Measurements from ENCODE around the gene ELL3.
"Not testable (repeated sequence)": the region's sequence is repeated elsewhere in the genome, so short reads cannot be mapped to it uniquely, and the experiment has no call there.

Gene ELL3

DNA sequence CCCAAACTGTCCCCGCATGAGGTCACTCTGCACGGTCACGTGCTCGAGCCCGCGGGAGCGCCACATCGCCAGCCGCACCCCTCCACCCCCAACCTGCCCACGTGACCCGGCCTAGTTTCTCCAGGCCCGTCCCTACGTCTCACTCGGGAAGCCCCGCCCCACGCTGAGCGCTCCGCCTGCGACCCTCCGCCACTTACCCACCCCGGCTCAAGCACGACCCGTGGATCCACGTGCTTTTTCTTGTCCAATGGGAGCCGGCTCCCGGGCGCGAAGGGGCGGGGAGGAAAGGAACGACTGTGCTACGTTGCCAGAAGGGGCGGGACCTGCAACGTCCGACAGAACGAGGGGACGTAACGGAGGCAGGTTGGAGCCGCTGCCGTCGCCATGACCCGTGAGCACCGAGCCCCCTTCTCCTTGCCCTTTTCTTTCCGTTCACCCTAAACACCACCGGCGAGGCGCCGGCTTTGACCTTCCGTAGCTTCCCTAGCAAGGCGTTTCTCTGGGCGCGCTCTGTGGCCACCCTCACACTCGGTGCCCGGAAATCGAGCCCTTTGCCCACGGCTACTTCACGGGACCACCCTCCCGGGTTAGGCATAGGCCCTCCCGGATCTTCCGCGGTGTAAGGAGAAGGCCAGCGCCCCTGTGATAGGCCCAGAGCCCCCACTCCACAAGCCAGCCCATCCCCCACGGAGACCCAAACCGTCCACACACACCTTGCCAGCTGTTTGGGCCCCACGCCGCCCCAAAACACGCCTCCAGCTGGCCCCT, 15.4 kb upstream of the ELL3 start, which contains the start of gene SERF2:
SERF2 (plus strand) TSS at position 328 of the 768 bp plus-strand sequence; CDS start at position 385, 57 bp downstream.
- peak; percentile 100 for DNase-seq (ENCODE audit: low spot score)

DNA sequence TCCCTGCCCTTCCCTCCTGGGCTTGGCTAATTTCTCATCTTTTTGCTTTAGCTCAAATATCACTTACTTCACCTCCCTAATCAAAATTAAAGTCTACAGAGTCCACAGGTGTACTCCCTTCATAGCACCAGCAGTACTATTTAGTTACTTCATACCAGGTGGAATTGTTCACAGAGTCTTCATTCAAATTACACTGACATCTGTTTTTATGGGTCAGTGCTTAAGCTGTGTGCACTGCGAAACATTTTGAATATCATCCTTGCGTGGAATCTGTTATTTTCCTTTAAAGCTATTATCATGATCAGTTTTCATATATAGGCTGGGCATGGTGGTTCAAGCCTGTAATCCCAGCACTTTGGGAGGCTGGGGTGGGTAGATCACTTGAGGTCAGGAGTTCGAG, 12.6 kb upstream of the ELL3 start:
- no peak for DNase-seq (ENCODE audit: low spot score)

DNA sequence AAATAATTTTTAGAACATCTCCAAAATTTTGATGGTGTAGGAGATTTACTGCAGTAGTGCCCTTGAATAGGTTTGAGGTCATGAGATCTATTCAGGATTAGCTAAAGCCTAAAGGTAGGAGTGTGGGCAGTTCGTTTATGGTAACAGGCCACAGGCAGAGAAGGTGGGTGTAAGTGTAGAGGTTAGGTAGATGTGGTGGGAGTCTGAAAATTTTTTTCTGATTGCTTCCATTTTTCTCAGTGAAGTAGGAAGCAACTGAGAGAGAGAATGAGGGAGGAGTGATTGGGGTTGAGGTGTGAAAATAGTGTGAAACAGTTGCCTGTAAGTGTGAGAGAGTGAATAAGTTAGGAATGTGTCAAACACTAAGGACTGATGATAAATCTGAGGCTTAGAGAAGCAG, 2.2 kb upstream of the ELL3 start:
- no peak for DNase-seq (ENCODE audit: low spot score)

DNA sequence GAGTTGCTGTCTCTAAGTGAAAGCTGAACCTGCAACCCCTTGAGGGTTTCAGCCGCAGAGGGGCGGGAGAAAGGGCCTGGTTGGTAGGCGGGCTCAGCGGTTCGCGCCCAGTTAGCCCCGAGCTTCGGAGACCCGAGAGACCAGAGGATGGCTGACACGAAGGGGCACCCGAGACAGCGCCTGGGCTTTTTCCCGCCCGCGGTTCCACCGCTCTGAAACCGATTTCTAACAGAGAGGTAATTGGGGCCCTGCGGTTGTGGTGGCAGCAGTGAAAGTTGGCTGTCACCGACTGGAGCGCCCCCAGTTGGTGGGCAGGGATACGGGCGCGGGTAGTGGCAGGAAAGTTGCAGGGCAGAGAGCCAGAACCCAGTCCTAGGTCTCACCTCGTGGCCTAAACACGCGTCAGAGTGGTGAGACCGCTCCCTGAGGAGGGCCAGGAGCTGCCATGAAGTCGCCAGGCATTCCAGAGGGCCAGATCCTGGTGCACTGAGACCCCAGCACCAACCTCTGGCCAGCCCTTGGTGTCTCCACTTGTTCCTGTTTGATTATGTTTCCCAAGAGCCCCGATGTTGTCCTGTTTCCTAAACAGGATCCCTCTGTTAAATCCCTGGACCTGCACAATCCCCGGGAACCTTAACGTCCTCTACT, 625 bp upstream of the ELL3 start:
- DNase-seq (ENCODE audit: low spot score): peak; percentile 86

DNA sequence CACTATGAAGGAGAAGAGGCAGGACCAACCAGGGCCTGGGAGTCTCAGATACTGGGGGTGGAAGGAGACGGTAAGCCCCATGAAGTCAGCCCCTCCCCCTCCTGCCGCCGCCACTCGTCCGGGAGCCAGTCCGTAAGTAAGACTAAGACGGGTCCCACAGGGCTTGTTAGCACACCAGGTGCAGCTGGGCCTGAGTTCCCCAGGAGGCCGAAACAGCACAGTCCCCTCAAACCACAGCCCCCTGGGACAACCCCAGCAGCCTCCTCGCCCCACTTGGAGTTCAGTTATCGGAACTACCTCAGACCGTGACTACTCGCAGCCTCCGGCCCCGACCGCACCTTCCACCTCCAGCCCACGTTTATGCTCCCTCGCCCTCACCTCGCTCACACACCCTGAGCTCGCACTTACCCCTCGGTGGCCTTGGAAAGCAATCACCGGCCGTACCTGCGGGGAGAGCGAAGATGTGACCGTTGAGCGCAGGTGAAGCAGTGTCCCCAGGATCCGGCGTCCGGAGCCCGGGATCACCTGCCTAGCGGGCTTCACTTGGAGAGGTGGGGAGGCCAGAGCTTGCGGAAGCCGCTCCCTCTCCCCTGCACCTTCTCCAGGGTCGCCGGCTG, 557 bp downstream of the ELL3 start:
- DNase-seq (ENCODE audit: low spot score): peak; percentile 40

DNA sequence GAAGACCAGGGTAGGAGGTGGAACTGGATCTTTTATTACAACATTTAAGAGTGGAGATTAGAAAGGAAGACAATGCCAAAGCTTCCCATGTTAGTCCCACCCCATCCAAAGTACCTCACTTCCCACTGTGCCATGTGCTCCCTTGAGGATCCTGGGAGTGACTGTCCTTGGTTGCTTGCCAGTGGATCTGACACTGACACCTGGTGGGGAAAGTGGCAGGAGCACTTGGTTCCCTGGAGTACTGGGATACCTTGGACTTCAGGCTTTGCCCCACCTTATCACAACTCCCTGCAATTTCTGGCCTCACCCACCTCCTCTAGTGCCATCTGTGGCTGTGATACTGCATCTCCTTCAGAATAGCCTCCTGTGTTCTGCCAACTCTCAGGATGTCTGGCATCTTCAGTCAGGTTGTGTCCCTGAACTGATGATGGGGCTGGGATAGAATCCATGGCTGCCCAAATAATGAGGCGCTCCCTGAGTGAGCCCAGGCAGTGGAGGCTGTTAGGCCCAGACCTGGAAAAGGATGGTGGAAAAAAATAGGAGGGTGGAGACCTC, 1.3 kb downstream of the ELL3 start:
- peak; percentile 95 for DNase-seq (ENCODE audit: low spot score)

DNA sequence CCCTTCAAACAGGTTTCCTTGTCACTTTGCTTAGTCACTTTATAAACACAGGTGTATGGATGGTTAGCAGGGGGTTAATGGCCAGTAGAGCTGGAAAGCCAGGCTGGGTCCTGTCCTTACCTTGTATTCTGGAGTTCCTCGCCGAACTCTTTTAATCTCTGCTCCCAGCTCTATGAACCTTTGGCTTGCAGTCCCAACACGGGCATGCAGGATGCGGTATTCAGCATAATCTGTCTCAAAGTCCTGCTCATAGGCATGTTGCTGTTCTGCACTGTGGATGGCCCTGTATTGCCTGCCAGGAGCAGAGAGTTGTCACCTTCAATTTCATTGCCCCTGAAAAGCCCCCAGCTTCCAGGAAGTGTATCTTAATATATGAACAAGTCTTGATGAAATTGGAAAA, 2.7 kb downstream of the ELL3 start:
- DNase-seq (ENCODE audit: low spot score): no peak

DNA sequence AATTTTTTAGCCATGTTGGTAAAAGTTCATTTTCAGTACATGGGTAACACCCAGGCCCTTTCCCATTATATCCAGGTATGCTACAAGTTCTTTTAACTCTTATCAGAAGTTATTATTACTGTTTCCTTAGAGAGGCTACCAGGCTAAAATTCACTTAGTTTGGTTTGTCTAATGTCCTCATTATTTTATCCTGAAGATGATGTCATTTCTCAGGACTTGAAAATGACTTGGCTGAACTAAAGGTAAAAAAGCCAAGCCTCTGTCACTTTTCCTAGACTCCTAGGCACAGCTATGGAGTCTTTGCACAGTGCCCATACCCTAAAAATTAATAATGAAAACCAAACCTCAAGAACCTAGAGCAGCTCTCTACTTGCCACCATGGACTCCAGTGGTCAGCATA, 4.1 kb downstream of the ELL3 start:
- DNase-seq (ENCODE audit: low spot score): no peak

DNA sequence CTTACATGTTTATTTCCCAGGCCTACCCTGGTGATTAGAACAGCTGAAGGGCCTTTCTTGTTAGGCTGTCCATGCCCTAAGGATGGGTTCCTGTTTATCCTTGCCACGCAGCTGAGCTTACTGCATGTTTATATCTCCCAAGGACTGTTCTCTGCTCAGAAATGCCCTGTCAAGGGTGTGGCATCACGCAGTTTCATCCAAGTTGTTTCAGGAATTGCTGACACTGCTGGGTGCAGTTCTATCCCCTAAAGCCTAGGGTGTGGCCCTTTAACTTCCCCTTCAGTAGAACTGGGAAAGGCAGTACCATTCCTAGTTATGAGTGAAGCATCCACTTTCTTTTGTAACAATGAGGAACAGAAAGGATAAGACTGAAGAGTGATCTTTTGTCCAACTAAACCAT, 5.0 kb downstream of the ELL3 start:
- DNase-seq (ENCODE audit: low spot score): no peak

DNA sequence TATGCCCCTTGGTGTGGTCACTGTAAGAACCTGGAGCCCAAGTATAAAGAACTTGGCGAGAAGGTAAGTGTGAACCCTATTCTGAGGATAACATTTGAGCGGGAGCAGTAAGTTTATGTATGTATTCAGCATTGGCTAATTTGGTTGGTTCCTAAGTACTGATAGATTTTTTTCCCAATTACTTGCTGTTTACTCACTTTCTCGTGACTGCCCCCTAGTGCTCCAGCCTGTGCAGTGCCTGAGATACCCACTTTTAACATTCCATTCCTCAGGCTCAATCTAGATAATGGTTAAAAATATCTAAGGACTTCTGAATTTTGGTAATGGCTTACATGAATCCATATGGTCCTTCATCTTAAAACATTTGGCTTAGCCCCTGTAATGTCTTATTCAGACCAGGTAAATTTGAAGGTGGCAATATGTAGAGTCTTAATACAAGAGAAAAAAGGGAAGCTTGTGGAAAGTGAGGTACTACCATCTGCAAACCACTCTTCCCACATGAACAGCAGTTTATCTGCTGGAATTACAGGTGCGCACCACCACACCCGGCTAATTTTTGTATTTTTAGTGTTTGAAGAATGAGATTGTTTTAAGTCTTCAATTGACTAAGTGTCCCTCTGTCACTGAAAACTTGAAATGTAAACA, 7.1 kb downstream of the ELL3 start:
- peak; percentile 50 for DNase-seq (ENCODE audit: low spot score)

DNA sequence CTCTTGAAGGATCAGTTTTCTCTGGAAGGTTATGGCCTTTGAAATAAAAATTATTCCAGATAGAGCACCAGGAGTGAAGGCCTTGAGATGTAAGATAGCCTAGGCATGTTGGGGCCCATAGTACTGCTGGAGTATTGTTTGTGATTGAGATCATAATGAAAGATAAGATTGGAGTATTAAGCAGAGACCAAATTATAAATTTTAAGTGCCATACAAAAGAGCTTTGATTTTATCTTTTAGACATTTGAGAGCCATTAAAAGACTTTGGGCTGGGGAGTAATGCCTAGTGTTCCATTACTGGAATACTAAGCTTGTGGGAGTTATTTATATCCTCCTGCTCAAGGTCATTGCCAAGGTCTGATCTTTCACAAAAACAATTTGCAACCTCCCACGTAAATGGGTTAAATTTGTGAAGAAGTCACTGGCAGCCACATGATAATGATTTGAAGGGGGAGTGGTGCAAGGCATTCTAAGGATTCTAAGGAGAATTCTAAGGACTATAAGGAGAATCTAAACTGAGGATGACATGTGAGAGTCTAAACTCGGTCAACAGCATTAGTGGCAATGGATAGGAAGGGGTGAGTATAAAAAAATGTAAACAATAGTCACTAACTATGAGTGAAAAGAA, 12.8 kb downstream of the ELL3 start:
- DNase-seq (ENCODE audit: low spot score): no peak

DNA sequence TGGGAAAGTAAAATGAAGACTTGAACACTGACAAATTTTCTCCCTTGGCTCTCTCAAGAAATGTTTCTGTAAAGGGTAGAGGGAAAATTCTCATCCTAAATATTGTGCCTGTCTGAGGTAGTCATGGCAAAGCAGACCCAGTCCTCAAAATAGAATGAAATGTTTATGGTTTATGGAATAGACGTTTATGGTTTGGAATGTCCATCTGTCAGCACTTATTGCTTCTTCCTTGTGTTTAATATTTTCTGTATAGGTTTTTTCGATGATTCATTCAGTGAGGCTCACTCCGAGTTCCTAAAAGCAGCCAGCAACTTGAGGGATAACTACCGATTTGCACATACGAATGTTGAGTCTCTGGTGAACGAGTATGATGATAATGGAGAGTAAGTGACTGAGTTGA, 13.9 kb downstream of the ELL3 start:
- no peak for DNase-seq (ENCODE audit: low spot score)

DNA sequence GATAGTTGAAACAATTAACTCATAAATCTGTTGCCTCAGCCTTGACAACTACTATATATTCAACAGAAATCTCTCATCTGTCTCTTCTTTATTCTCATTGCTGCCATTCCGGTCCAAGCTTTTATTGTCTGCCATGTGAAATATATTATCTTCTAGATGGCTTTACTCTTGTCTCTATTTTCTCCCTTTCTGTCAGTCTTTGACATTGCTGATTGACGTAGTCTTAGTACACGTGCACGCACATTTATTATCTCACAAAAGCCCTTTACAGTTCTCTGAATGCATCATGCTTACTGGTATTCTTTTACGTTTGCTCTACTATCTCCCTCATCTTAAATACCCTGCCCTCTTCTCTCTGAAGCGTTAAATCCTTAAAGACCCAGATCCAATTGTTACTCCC, 24.9 kb downstream of the ELL3 start:
- DNase-seq (ENCODE audit: low spot score): no peak

DNA sequence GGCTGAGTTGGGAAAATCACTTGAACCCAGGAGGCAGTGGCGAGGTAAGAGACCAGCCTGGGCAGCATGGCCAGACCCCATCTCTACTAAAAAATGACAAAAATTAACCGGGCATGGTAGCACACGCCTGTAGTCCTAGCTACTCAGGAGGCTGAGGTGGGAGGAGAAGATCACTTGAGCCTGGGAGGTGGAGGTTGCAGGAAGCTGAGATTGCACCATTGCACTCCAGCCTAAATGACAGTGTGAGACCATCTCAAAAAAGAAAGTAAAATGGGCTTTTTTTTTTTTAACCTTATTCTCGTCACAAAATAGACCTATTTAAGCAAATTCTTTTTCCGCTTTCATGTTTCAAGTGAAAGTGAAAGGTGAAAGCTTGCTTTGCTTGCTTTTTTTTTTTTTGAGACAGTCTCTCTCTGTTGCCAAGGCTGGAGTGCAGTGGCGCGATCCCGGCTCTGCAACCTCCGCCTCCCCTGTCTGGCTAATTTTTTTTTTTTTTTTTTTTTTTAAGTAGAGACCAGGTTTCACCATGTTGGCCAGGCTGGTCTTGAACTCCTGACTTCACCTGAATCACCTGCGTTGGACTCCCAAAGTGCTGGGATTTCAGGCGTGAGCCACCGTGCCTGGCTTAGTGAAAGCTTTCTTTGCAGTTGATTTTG, 26.9 kb downstream of the ELL3 start:
- no peak for DNase-seq (ENCODE audit: low spot score)

DNA sequence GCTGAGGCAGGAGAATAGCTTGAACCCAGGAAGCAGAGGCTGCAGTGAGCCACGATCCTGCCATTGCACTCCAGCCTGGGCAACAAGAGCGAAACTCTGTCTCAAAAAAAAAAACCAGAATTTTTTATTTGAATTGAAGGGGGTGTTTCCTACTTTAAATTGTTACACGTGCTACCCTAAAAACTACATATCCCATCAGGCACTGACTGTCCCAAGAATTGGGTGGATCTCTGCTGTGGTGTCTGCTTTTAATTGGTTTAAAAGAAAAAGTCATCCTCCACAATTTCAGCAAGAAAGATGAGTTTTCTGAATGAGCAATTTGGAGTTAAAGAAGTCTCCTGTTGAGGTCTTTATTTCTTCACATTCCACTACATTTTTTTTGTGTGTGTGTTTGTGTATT, 28.4 kb downstream of the ELL3 start:
- DNase-seq (ENCODE audit: low spot score): no peak

DNA sequence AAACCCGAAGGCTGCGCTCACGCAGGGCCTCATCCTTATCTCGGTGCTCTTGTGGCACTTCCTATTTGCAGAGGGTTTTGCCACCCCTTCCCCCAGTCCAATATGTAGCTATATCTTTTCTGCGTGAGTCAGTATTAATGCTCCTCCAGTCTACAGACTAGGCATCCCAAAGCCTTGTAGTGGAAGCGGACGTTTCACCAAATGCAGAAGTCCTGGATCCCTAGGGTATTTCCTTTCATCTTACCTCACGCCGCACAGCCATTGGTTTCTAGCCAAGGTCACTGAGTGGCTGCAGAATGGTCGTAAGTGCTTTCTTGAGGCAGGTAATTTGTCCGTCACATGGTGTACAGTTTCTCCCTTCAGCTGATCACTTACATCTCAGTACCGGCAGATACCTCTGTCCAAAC, 29.9 kb downstream of the ELL3 start:
- DNase-seq (ENCODE audit: low spot score): peak; percentile 37

DNA sequence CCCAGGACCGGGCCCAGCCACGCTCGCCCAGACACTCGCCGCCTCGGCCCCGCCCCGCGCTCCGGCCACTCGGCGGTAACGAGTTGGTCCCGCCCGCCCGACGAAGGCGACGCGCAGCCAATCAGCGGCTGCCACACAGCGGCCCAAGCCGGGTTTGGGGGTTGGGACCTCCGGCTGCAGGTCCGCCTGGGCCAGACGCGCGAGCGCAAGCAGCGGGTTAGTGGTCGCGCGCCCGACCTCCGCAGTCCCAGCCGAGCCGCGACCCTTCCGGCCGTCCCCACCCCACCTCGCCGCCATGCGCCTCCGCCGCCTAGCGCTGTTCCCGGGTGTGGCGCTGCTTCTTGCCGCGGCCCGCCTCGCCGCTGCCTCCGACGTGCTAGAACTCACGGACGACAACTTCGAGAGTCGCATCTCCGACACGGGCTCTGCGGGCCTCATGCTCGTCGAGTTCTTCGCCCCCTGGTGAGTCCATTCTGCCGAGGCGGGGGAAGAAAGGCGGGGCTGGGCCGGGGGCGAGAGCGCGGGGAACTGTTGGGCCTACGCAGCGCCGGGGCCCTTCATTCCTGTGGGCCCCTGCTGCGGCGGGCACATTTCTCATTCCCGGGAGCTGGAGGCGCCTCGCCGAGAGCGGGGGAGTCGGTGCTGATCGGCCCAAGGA, 30.4 kb downstream of the ELL3 start, which contains the start of gene PDIA3:
PDIA3 (plus strand) TSS at position 194 of the 658 bp plus-strand sequence; CDS start at position 296, 102 bp downstream.
- peak; percentile 94 for DNase-seq (ENCODE audit: low spot score)

DNA sequence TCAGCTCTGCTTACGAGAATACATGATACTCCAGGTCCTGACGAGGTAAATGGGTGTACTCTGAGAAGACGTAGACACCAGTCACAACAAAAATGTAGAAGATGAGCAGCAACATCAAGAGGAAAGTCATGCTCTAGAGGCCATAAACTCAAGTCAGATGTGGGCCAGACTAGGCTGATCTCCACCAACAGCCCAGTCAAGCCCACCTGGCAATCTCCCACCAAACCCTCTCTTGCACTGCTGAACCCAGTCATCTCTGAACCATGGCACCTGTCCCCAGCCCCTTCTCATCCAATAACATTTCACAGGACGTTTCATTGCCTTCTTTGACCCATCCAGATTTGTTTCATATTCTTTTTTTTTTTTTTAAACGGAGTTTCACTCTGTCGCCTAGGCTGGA, 41.4 kb downstream of the ELL3 start:
- no peak for DNase-seq (ENCODE audit: low spot score)

DNA sequence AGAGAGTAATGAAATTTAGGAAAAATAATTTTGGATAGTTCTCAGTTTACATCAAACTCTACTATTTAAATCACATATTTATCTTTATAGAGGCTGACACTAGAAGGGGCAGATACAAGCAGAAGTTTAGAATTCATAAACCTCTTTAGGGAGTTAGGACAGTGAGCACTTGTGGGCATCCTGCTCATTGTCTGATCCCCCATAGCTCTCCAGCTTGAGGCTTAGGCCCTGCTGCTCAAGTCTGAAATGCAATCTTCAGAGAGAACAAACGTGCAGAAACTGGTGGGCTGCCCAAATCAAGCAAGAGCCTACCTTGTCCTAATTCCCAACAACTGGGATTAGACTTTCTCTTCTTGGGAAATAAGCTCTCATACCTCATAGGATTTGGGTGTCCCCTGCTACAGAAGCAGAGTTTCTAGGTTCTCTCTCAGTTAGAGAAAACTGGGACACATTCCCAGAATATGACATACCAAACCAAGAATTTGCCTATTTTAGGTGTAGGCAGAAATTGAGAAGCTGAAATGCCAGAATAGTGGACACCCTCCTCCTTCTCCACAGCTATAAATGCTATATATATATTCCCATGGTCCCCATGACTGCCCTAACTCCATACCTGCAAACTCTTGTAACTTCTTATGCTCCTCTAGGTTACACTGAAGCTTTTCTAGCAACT, 48.6 kb downstream of the ELL3 start:
- DNase-seq (ENCODE audit: low spot score): not testable (repeated sequence)

DNA sequence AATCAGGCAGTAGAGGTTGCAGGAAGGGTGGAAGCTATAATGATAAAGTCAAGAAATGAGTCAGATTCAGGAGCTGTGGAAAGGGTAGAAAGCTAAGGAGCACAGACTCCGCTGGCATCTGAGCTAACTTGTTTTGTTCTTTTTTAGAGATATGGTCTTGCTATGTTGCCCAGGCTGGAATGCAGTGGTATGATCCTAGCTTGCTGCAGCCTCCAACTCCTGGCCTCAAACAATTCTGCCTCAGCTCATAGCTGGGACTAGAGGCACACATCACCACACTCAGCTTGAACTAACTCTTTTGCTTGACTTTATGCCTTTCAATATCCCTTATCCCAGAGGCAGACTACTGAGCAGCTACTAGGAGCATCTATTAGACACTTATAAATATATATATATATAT, 50.5 kb downstream of the ELL3 start:
- DNase-seq (ENCODE audit: low spot score): not testable (repeated sequence)
